ENCODE data around the gene MACROD2. TPM values are rescaled to one million over a fixed set of nuclear protein-coding genes. Genes with fewer than 3 reads are reported as not detected.

The MACROD2 gene
- total RNA-seq, 1 donor from 2014 or later, result 2.4 TPM

DNA sequence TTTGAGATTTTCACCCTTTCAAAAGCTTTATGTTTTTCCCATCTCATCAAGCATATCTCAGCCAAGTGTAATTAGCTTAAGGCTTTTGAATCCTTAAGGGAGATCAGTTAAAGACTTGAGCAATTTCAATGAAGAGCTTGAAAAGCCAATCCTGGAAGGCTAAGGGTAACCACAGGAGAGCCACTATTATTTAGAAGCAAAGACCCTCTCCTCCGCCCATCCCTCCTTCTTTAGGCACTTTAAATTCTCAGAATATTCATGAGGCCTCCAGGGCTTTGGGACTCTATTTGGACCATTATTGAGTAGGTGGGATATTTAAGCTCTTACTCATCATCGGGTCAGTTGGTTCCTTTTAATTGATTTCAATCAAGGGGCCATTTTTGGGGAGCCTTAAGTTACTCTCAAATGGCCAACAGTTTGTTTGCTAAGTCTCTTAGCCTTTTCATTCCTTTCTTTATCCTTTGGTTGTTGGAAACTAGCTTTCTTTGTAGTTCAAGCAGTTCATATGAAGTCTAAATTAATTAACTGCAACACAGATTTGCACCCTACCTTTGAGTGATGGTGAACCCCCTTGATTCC, 2010.7 kb downstream of the MACROD2 start:
- Histone ChIP-seq H2AFZ (ENCODE audit: low read depth, low read length) (no peak overlapping the region), H3K4me1 (ENCODE audit: insufficient read depth, low read length) (no peaks in the 10 kb centered on the region), H3K4me2 (ENCODE audit: low read length) (no peak overlapping the region), H4K20me1 (ENCODE audit: insufficient read depth, low read length) (no peaks in the 10 kb centered on the region), H3K79me2 (ENCODE audit: insufficient read depth, low read length) (no peaks in the 10 kb centered on the region), H3K27ac (ENCODE audit: low read depth, low read length) (no peak overlapping the region), H3K36me3 (ENCODE audit: insufficient read depth, low read length) (no peaks in the 10 kb centered on the region), H3K9me3 (ENCODE audit: insufficient read depth, low read depth, low read length) (no peaks in the 10 kb centered on the region), H3K9ac (ENCODE audit: low read length) (no peak overlapping the region), H3K4me3 (ENCODE audit: insufficient read depth, low read depth, low read length) (no peak overlapping the region), H3K27me3 (ENCODE audit: insufficient read depth, low read length) (no peaks in the 10 kb centered on the region)
- no peaks in the 10 kb centered on the region for H3K36me3 Mint-ChIP-seq (ENCODE audit: low read depth, unreplicated experiment)
- H3K4me3 Mint-ChIP-seq (ENCODE audit: unreplicated experiment), result no peak overlapping the region
- H3K27me3 Mint-ChIP-seq (ENCODE audit: low read depth, unreplicated experiment), result no peaks in the 10 kb centered on the region
- no peak for TF ChIP-seq CTCF (IDR thresholded peaks at IDR 0.05; ENCODE audit: insufficient read depth, low read depth, low read length)
- TF ChIP-seq EZH2 (IDR thresholded peaks at IDR 0.05; ENCODE audit: insufficient read depth, low read length), result no peak
- no peak overlapping the region for H3K27ac Mint-ChIP-seq (ENCODE audit: unreplicated experiment)
- H3K9me3 Mint-ChIP-seq (ENCODE audit: unreplicated experiment), result no peaks in the 10 kb centered on the region
- no peaks in the 10 kb centered on the region for H3K4me1 Mint-ChIP-seq (ENCODE audit: low read depth, unreplicated experiment)
- DNase-seq (ENCODE audit: low read depth) (no peak), FAIRE-seq (no peak)

GRCh38 chr20:16007164-16007563, 2011.8 kb downstream of the MACROD2 start:
- Histone ChIP-seq H2AFZ (ENCODE audit: low read depth, low read length) (no peak overlapping the region), H3K27ac (ENCODE audit: low read depth, low read length) (no peak overlapping the region), H3K4me1 (ENCODE audit: insufficient read depth, low read length) (no peaks in the 10 kb centered on the region), H3K4me2 (ENCODE audit: low read length) (no peak overlapping the region), H3K9me3 (ENCODE audit: insufficient read depth, low read depth, low read length) (no peaks in the 10 kb centered on the region), H3K4me3 (ENCODE audit: insufficient read depth, low read depth, low read length) (no peak overlapping the region), H4K20me1 (ENCODE audit: insufficient read depth, low read length) (no peaks in the 10 kb centered on the region), H3K36me3 (ENCODE audit: insufficient read depth, low read length) (no peaks in the 10 kb centered on the region), H3K9ac (ENCODE audit: low read length) (no peak overlapping the region), H3K79me2 (ENCODE audit: insufficient read depth, low read length) (no peaks in the 10 kb centered on the region), H3K27me3 (ENCODE audit: insufficient read depth, low read length) (no peaks in the 10 kb centered on the region)
- H3K27me3 Mint-ChIP-seq (ENCODE audit: low read depth, unreplicated experiment), result no peaks in the 10 kb centered on the region
- FAIRE-seq (no peak), DNase-seq (ENCODE audit: low read depth) (no peak)
- H3K4me3 Mint-ChIP-seq (ENCODE audit: unreplicated experiment), result no peak overlapping the region
- H3K9me3 Mint-ChIP-seq (ENCODE audit: unreplicated experiment), result no peaks in the 10 kb centered on the region
- no peaks in the 10 kb centered on the region for H3K36me3 Mint-ChIP-seq (ENCODE audit: low read depth, unreplicated experiment)
- no peak for TF ChIP-seq EZH2 (IDR thresholded peaks at IDR 0.05; ENCODE audit: insufficient read depth, low read length)
- TF ChIP-seq CTCF (IDR thresholded peaks at IDR 0.05; ENCODE audit: insufficient read depth, low read depth, low read length), result no peak
- no peaks in the 10 kb centered on the region for H3K4me1 Mint-ChIP-seq (ENCODE audit: low read depth, unreplicated experiment)
- no peak overlapping the region for H3K27ac Mint-ChIP-seq (ENCODE audit: unreplicated experiment)

DNA sequence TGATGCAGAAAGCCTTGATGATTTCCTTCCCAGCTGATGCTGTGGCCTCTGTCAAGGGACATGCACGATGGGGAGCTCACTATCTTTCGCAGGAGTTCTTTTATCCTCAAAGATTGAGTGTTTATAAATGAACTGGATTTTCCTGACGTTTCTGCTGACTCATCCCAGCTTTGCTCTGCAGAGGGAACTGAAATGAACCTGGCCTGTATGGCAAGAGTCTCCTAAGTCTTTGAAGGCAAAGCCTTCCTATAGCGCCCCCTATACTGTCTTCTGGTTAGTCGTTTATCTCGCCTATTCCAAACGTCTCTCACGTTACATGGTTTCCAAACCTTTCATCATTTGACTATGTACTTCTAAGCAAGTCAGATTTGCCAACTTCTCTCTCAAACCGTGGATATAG, 2012.6 kb downstream of the MACROD2 start:
- Histone ChIP-seq H3K4me1 (ENCODE audit: insufficient read depth, low read length) (no peaks in the 10 kb centered on the region), H3K27me3 (ENCODE audit: insufficient read depth, low read length) (no peaks in the 10 kb centered on the region), H4K20me1 (ENCODE audit: insufficient read depth, low read length) (no peaks in the 10 kb centered on the region), H3K4me2 (ENCODE audit: low read length) (no peak overlapping the region), H3K27ac (ENCODE audit: low read depth, low read length) (no peak overlapping the region), H3K9me3 (ENCODE audit: insufficient read depth, low read depth, low read length) (no peaks in the 10 kb centered on the region), H3K36me3 (ENCODE audit: insufficient read depth, low read length) (no peaks in the 10 kb centered on the region), H3K9ac (ENCODE audit: low read length) (no peak overlapping the region), H2AFZ (ENCODE audit: low read depth, low read length) (no peak overlapping the region), H3K4me3 (ENCODE audit: insufficient read depth, low read depth, low read length) (no peak overlapping the region), H3K79me2 (ENCODE audit: insufficient read depth, low read length) (no peaks in the 10 kb centered on the region)
- H3K27me3 Mint-ChIP-seq (ENCODE audit: low read depth, unreplicated experiment), result no peaks in the 10 kb centered on the region
- H3K36me3 Mint-ChIP-seq (ENCODE audit: low read depth, unreplicated experiment), result no peaks in the 10 kb centered on the region
- H3K27ac Mint-ChIP-seq (ENCODE audit: unreplicated experiment), result no peak overlapping the region
- DNase-seq (ENCODE audit: low read depth) (no peak), FAIRE-seq (no peak)
- no peak for TF ChIP-seq EZH2 (IDR thresholded peaks at IDR 0.05; ENCODE audit: insufficient read depth, low read length)
- TF ChIP-seq CTCF (IDR thresholded peaks at IDR 0.05; ENCODE audit: insufficient read depth, low read depth, low read length), result no peak
- no peak overlapping the region for H3K4me3 Mint-ChIP-seq (ENCODE audit: unreplicated experiment)
- no peaks in the 10 kb centered on the region for H3K9me3 Mint-ChIP-seq (ENCODE audit: unreplicated experiment)
- no peaks in the 10 kb centered on the region for H3K4me1 Mint-ChIP-seq (ENCODE audit: low read depth, unreplicated experiment)
